ENCODE data around the gene TANC1. TPM values are rescaled to one million over a fixed set of nuclear protein-coding genes. Genes with fewer than 3 reads are reported as not detected.

Gene TANC1
- total and polyA plus RNA-seq, 12 donors = 17.8 to 90.5 (median 70.0) TPM

- Histone ChIP-seq H3K36me3 (no peaks in the 10 kb centered on the region), H3K9me3 (no peaks in the 10 kb centered on the region), H3K4me1 (peaks cover 7 to 68% (median 47%) of the 10 kb centered on the region in 9 donors), H3K4me3 (peak overlapping the region; percentile 62 to 97 (median 90)), H3K27ac (peak overlapping the region; percentile 74 to 97 (median 92)), H3K27me3 (peaks cover 0 to 44% (median 0%) of the 10 kb centered on the region in 7 donors)
- 1% methylated on average over 36 of the region's 36 CpGs for WGBS, 2 donors
- DNase-seq = no peak
- no peak for TF ChIP-seq CTCF (IDR thresholded peaks at IDR 0.05)
- peak; percentile 2 to 65 (median 16) for ATAC-seq
- intact Hi-C loops (cut with DNase I) = loop anchor here in 7 of 10 donors (2.0 to 10.0 kb wide), 8 partner anchors 63 to 150 kb away; no protein-coding TSS in a partner anchor
Observed at GRCh38 chr2:158969162-158969714, 798 bp downstream of the TANC1 start.

GRCh38 chr2:158969715-158970240 is 1.3 kb downstream of the TANC1 start:
- Histone ChIP-seq H3K4me3 (peak overlapping the region; percentile 62 to 97 (median 90)), H3K36me3 (no peaks in the 10 kb centered on the region), H3K27me3 (peaks cover 0 to 44% (median 0%) of the 10 kb centered on the region in 7 donors), H3K27ac (peak overlapping the region; percentile 74 to 97 (median 92)), H3K9me3 (no peaks in the 10 kb centered on the region), H3K4me1 (peaks cover 7 to 72% (median 47%) of the 10 kb centered on the region in 9 donors)
- no peak for TF ChIP-seq CTCF (IDR thresholded peaks at IDR 0.05)
- intact Hi-C loops (cut with DNase I) = loop anchor here (2.0 to 10.0 kb wide), 9 partner anchors 63 to 149 kb away; no protein-coding TSS in a partner anchor
- ATAC-seq (peak; percentile 10 to 53 (median 39)), DNase-seq (peak; percentile 48 to 55)
- WGBS, 2 donors = 0% methylated on average over 25 of the region's 25 CpGs

- peaks cover 0 to 44% (median 0%) of the 10 kb centered on the region in 7 donors for H3K27me3 ChIP-seq
- H3K36me3 ChIP-seq = no peaks in the 10 kb centered on the region
- H3K4me1 ChIP-seq = peaks cover 7 to 72% (median 47%) of the 10 kb centered on the region in 9 donors
- WGBS, 2 donors = 11 to 17% methylated on average over 3 of the region's 3 CpGs
- H3K27ac ChIP-seq = peak overlapping the region; percentile 74 to 97 (median 92)
- peak overlapping the region; percentile 62 to 97 (median 90) for H3K4me3 ChIP-seq
- no peak for ATAC-seq
- no peak for TF ChIP-seq CTCF (IDR thresholded peaks at IDR 0.05)
- no peak for DNase-seq
- H3K9me3 ChIP-seq = no peaks in the 10 kb centered on the region
- intact Hi-C loops (cut with DNase I) = loop anchor here in 5 of 10 donors (2.0 to 10.0 kb wide), 5 partner anchors 65 to 149 kb away; no protein-coding TSS in a partner anchor
Observed at GRCh38 chr2:158970241-158970751, 1.9 kb downstream of the TANC1 start.

- TF ChIP-seq CTCF (IDR thresholded peaks at IDR 0.05) = no peak
- Histone ChIP-seq H3K27ac (peak overlapping the region in 3 of 10 donors; percentile 7 to 38 (median 25)), H3K36me3 (no peaks in the 10 kb centered on the region), H3K4me3 (no peak overlapping the region), H3K4me1 (peaks cover 7 to 69% (median 42%) of the 10 kb centered on the region in 9 donors), H3K27me3 (peaks cover 0 to 29% (median 0%) of the 10 kb centered on the region in 7 donors), H3K9me3 (no peaks in the 10 kb centered on the region)
- WGBS, 2 donors = 72 to 74% methylated on average over 8 of the region's 8 CpGs
- no peak for DNase-seq
- intact Hi-C loops (cut with DNase I) = loop anchor here in 4 of 10 donors (5.0 to 10.0 kb wide), 4 partner anchors 61 to 144 kb away; no protein-coding TSS in a partner anchor
- ATAC-seq = no peak
Observed at GRCh38 chr2:158973116-158973956, 4.9 kb downstream of the TANC1 start.
